Cardiac fibroblast (primary cell): ENCODE data around the gene TM4SF5.
A peak's percentile ranks its signal among the peaks of the same experiment; 100 is the strongest.

Experiments used
- DNase-seq, 2 donors: peaks; one replicate each; pipeline versions ENCODE4 v3.0.0 to v3.0.0-alpha.2; 2010; ENCODE audit warnings: low read depth in 2 of 2
- H3K4me3 ChIP-seq, 2 donors: replicated peaks in 1 of 2; 1 replicate in 1 of 2; 2 replicates in 1 of 2; pipeline ENCODE4 v1.5.1; 2011; ENCODE audit warnings: low read depth in 2 of 2, low read length in 2 of 2, mild to moderate bottlenecking in 2 of 2, moderate library complexity in 1 of 2
- CTCF ChIP-seq: IDR thresholded peaks from one replicate; pipeline ENCODE4 v1.5.1; 2011; ENCODE audit warnings: low read depth, mild to moderate bottlenecking, low read length, inconsistent platforms

The TM4SF5 gene

DNA sequence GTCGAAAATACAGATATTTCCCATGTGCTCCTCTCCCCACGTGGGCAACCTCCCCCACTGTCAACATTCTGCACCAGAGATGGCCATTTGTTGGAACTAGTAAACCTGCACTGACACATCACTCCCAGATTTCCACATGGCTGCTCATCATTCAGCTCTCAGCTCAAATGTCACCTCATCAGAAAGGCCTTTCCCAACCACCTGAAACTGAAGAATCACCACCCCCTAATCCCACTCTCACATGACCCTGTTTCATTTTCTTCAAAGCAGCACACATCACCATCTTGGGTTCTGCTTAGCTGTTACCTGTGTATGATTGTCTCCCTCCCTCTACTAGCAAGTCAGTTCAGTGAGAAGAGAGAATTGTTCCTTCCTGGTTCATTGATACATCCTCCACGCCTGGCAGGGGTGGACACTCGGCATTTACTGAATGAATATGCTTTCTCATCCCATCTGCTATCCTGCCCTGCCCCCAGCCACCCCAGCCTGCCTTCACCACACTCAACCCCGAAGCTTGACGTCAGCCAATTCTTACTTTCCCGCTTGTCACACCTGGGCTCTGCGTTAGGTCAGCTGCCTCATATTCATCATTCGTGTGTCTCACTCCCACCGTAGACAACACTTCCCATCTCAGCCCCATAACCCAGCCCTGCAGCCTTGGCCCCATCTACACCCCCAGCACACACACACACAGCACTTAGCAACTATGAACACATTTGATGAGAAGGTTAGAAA, 28.9 kb downstream of the TM4SF5 start:
- H3K4me3 ChIP-seq: no peak overlapping the region
- TF ChIP-seq CTCF: no peak
- no peak for DNase-seq

GRCh38 chr17:4802228-4802627, 30.5 kb downstream of the TM4SF5 start, which contains the start of gene C17orf114:
Gene C17orf114 (minus strand): TSS chr17:4802328.
- DNase-seq: no peak
- H3K4me3 ChIP-seq: no peak within 1 kb of the TSS
- TF ChIP-seq CTCF: no peak

DNA sequence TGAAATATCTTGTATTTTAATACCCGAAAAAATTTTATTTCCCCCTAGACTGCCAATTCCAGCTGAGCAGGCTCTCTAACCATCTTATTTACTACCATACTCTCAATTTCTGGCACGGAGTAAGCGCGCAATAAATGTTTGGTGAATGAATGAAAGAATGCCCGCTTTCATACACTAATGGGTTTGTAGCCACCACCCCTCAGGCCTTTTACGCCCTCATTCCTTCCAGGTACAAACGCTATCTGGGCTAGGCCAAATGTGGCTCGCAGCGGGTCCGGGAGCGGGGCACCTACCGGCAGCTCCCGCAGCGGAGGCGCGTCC, 34.7 kb downstream of the TM4SF5 start:
- no peak for TF ChIP-seq CTCF
- H3K4me3 ChIP-seq: peak overlapping the region; percentile 50 to 69
- peak in 1 of 2 donors; percentile 25 for DNase-seq

DNA sequence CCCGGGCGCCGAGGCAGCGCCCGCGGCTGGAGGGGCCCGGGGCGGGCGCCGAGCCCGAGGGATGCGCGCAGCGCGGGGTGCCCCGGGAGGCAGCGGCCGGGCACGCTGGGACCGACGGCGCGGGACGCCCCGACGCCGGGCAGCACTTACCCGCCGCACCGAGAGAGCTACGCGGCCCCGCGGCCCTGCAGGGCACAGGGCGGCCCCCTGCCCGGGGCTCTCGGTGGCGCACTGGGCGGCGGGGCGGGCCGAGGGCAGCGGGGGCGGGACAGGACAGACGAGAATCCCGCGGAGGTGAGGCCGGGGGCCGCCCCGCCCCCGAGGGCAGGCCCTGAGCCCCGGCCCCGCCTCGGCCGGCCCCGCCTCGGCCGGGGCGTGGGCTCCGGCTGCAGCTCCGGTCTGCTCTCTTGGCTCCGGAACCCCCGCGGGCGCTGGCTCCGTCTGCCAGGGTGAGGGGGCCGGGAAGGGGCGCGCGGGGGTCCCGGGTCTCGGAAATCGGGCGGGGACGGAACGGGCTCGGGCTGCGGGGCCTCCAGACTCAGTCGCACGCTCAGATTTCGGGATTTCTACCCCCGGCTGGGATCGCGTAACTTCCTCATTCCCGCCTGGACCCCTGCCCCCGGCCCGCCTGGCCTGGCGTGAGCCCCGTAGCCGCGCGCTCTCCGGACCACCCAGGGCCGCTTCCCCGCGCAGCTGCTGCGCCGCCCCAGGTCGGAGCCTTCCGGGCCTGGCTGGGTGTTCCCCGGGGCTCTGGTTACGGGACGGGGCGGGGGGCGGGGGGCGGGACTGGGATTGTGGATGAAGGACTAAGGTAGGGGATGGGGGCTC, 35.3 kb downstream of the TM4SF5 start, which contains the start of gene PLD2:
PLD2 (plus strand) TSS at position 376 of the 828 bp plus-strand sequence. CDS start 621 bp downstream, outside the sequence.
- peak; percentile 67 to 80 for DNase-seq
- TF ChIP-seq CTCF: no peak
- peak within 1 kb of the TSS; percentile 74 to 75 for H3K4me3 ChIP-seq

DNA sequence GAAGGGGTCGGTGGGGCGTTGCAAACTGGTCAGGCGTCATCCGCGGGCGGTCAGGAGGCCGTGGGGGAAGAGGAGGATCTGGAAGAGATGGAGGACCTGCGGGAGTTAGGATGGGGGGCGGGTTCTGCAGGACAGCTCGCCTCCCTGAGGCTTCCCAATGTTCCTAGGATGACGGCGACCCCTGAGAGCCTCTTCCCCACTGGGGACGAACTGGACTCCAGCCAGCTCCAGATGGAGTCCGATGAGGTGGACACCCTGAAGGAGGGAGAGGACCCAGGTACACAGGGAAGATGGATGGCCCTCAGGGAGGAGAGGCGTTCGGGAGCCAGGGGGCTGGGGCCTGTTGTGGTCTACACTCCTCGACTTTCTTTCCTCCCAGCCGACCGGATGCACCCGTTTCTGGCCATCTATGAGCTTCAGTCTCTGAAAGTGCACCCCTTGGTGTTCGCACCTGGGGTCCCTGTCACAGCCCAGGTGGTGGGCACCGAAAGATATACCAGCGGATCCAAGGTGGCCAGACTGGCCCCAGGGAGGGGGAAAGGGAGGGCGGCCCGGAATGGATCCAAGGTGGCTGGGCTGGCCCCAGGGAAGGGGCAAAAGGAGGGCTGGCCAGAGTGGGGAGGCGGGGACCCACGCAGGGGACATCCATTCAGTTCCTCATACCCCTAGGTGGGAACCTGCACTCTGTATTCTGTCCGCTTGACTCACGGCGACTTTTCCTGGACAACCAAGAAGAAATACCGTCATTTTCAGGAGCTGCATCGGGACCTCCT, 36.1 kb downstream of the TM4SF5 start:
- peak overlapping the region; percentile 74 to 75 for H3K4me3 ChIP-seq
- no peak for TF ChIP-seq CTCF
- no peak for DNase-seq

GRCh38 chr17:4808378-4808767, 36.7 kb downstream of the TM4SF5 start:
- peak in 1 of 2 donors; percentile 63 for DNase-seq
- TF ChIP-seq CTCF: no peak
- no peak overlapping the region for H3K4me3 ChIP-seq
